Measurements from ENCODE around the gene VPS13A.

- no peak for TF ChIP-seq CTCF (IDR thresholded peaks at IDR 0.05)
- no peak for TF ChIP-seq POLR2A (IDR thresholded peaks at IDR 0.05)
Measured at GRCh38 chr9:77451507-77451906, 274.2 kb downstream of the VPS13A start.
